Stomach (tissue), 4 donors: ENCODE measurements around the gene FSTL3.

Experiments
- CTCF ChIP-seq, 7 experiments: fragments of 450-650 bp in 4 of 7; fragments of 200-600 bp in 3 of 7; sonication (generic) in 3 of 7; IDR thresholded peaks; one replicate each; pipeline ENCODE4 v1.5.1; 2016 to 2019; ENCODE audit warnings: antibody characterized with exemption in 7 of 7, control low read depth in 2 of 7, mild to moderate bottlenecking in 1 of 7
- POLR2A ChIP-seq, 4 donors: fragments of 450-650 bp; IDR thresholded peaks; one replicate each; pipeline ENCODE4 v1.6.1; 2016; ENCODE audit warnings: antibody characterized with exemption in 4 of 4, control low read depth in 2 of 4, mild to moderate bottlenecking in 1 of 4, moderate library complexity in 1 of 4
- POLR2AphosphoS5 ChIP-seq, 3 donors: sonication (generic); formaldehyde crosslinking; IDR thresholded peaks; one replicate each; pipeline ENCODE4 v1.6.1; 2016; ENCODE audit warnings: antibody characterized with exemption in 3 of 3

GRCh38 chr19:650121-650520 is 26.1 kb upstream of the FSTL3 start:
- no peak for TF ChIP-seq POLR2AphosphoS5 (IDR thresholded peaks at IDR 0.05)
- TF ChIP-seq CTCF (IDR thresholded peaks at IDR 0.05) = no peak
- no peak for TF ChIP-seq POLR2A (IDR thresholded peaks at IDR 0.05)
